NCI-H1092 treated with DMSO at 0.1 percent for 48 hours (cell line): ENCODE results near the gene CHST3.
"Not testable (repeated sequence)": the region's sequence is repeated elsewhere in the genome, so short reads cannot be mapped to it uniquely, and the experiment has no call there.

Experiments
- DNase-seq: peaks from one replicate; lab custom pipeline; 2025; lab: John Stamatoyannopoulos, UW

Gene CHST3

GRCh38 chr10:71950683-71951082 is 13.5 kb upstream of the CHST3 start:
- DNase-seq, result no peak

- no peak for DNase-seq
These were observed 11.4 kb upstream of the CHST3 start for GRCh38 chr10:71952745-71953144.

GRCh38 chr10:71957546-71958275 is 6.5 kb upstream of the CHST3 start:
- no peak for DNase-seq

DNA sequence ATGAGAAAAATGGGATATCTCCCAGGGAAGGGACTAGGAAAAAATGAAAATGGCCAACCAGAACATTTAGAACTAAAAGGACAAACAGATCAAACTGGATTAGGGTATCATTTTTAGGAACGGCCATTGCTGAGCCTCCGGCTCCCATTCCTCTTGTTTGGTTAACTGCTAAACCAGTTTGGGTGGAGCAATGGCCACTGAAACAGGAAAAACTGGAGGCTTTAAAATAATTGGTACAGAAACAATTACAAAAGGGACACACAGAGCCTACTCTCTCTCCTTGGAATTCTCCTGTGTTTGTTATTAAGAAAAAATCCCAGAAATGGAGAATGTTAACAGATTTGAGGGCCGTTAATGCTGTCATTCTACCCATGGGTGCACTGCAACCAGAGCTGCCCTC is 4.7 kb upstream of the CHST3 start:
- DNase-seq, result no peak

DNA sequence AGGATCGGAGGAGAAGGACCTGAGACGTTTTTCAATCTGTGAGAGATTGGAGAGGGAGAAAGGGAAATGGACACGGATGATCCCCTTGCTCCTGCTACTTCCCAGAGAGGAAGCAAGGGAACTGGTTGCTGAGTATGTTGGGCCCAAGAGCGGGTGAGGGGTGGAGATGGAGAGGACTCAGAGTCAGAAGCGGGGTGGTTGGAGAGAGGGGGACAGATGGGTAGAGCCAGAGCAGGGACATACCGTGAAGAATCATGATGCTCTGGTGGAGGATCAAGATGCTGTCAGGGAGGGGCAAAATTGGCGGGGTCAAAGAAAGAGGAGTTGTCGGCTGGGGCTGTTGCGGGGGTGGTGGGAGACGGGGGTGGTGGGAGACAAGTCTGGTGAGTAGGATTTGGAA is 2.4 kb upstream of the CHST3 start:
- no peak for DNase-seq

DNA sequence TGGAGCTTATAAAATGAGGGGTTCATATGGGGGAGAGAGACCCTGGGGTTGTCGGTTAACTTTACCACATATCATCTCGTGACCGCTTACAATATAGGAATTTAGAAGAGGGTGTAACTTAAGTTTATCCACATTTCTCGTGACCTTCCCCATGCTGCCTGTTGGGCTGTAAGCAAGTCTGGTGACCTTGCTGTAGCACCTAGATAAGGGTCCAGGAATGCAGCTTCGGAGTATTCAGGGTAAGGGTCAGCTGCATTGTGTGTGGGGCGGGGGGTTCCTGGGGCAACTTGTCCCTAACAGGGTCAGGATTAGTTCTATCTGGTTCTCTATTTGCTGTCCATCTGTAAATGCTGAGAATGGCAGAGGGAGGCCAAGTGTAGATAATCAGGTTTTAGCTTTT is 1.3 kb upstream of the CHST3 start:
- no peak for DNase-seq

GRCh38 chr10:71963351-71964097 is 671 bp upstream of the CHST3 start:
- DNase-seq, result no peak

GRCh38 chr10:71964743-71965515 is 734 bp downstream of the CHST3 start:
- no peak for DNase-seq

- DNase-seq, result no peak
These were observed 1.4 kb downstream of the CHST3 start for GRCh38 chr10:71965623-71966022.

GRCh38 chr10:71966046-71967004 is 2.1 kb downstream of the CHST3 start:
- DNase-seq, result no peak

DNA sequence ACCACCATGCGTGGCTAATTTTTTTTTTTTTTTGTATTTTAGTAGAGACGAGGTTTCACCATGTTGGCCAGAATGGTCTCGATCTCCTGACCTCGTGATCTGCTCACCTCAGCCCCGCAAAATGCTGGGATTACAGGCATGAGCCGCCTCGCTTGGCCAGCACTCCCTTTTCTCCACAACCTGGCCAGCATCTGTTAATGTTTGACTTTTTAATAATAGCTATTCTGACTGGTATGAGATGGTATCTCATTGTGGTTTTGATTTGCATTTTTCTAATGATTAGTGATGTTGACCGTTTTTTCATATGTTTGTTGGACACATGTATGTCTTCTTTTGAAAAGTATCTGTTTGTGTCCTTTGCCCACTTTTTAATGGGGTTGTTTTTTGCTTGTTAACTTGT is 3.8 kb downstream of the CHST3 start:
- DNase-seq, result not testable (repeated sequence)

DNA sequence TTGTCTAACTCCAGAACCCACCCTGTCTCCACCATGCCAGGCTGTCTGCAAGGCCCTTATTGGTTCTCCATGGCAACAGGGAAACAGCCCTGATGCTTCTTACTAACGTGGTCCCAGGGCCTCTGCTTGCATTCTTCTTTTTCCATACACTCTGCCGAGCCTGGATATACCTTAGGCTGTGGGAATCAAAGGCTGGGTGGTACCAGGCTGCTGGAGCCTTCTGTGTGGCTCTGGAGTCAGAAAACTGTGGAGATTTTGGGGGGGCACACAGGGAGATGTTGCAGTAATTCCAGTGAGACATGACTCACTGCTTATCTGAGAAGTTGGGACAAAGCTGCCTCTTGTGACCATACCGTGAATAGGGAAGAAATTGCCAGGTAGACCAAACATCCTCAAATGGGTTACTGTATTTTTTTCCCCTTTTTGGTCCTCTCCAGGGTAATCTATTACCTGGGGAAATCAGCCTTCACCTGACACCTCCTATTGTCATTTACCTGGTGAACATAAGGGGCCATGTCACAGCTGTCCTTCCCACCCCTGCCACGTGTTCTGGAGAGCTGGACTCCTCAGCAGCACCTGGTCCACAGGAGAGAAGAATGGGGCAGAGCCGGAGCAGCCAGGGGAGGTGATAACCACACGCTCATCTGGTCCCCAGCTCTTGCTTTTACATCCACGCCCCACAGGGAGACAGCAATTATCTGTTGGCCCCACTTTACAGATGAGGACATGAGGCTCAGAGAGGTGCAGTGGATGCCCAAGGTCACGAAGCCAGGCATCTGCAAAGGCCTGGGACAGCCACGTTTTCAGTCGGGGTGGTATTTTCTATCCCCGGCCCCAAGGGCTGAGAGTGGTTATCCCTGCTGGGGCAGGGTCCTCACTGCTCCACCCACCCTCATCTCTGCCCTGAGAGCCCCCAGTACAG is 4.6 kb downstream of the CHST3 start:
- DNase-seq, result no peak

- no peak for DNase-seq
These were observed 5.7 kb downstream of the CHST3 start for GRCh38 chr10:71969929-71970328.

DNA sequence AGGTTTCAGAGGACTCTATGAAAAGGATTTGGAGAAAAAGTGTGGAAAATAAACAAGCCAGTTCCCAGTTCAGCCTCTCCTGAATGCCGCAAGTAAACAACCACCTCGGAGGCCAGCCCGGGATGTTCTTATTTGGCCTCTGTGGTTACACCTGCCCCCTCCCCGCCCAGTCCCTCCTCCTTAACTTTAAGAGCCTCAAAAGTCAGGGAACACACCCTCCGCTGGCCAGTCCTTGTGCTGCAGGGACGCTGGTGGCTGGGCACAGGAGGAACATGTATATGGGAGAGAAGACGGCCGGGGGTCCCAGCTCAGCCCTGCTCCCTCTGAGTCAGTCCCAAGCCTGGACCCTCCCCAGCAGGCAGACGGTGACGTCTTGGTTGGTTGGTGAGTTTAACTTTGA is 6.1 kb downstream of the CHST3 start:
- DNase-seq, result no peak

GRCh38 chr10:71970869-71971268 is 6.7 kb downstream of the CHST3 start:
- no peak for DNase-seq

GRCh38 chr10:71971311-71971731 is 7.1 kb downstream of the CHST3 start:
- DNase-seq, result no peak

DNA sequence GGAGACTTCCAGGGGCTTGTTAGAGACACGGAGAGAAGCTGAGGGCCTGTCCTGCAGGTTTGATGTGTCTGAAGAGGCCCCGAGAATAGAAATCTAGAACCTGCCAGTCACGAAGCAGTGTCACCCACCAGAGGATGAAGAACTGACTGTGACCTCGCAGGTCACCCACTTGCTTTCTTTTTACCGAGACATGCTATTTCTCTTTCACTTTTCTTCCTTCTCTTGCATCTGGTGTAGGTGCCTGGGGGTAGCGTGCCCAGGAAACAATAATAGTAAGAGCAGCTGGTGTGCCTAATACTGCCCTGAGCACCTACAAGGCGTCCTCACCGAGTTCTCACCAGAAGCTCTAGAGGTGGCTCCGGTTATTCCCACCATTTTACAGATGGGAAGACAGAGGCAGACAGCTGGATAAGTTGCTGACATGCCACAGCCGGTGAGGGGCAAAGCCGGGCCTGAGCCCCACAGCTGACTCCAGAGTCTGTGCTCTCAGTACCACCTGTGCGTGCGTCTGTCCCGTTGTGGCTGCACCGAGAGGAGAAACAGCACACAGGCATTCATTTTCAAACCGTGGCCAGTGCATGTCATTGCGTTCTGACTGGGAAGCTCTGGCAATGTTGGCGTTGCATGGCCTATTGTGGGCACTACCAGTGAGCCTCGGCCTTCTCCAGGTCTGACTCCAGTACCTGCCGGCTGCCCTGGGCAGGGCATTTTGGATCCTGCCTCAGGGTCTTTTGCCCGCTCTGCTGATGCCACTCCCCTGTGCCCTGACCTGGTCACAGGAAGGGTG is 7.8 kb downstream of the CHST3 start:
- no peak for DNase-seq

DNA sequence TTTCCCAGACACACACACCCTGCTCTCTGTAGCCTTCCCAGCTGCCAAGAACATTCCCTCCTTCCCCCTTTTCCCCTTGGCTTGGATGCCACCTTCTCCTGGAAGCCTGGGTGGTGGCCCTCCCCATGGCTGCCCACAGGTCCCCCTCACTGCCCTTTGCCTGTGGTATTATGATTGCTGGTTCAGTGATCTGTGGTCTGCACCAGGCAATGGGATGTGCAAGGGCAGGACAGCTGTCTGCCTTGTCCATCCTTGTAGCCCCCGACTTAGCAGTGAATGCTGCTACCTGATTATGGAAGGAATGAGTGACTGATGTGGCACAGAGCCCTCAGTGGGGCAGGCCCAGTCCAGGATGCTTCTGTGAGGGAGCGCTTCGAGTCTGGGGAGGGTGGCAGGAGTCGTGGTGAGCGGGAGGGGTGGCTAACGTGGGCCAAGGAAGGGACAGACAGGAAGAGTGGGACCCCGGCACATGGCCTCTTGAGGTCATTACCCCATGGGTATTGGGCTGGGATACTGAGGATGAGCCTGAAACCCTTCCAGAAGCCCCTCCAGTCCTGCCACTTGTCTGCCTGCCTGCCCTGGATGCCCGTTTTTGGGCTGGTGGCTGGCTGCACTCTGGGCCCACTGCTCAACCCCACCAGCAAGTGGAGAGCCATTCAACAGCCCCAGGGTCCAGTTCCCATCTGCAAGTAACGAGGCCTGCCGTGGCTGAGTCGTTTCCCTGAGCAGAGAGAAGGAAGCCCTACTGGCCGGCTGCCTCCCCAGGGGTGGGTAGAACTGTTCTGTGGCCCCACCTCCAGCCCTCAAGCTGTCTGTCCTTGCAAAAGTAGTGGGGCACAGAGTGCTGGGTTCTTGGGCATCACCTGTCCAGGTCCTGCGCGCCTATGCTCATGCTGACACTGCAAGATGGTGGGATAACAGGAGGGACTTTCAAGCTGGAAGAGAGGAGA is 8.8 kb downstream of the CHST3 start:
- DNase-seq, result no peak
